H9 (cell line): ENCODE measurements around the gene SPOCK3. TPM values are rescaled to one million over a fixed set of nuclear protein-coding genes. Genes with fewer than 3 reads are reported as not detected.

Experiments used
- DNase-seq: peaks from one replicate; pipeline ENCODE4 v3.0.0-alpha.2; 2017
- H2AFZ ChIP-seq: one replicate; pipeline ENCODE4 v1.6.1; 2013; ENCODE audit warnings: mild to moderate bottlenecking, low read length, control low read depth, moderate library complexity
- H2AK5ac ChIP-seq: 2 replicates; pipeline ENCODE4 v1.6.1; 2013; ENCODE audit warnings: low read length, control low read depth, mixed read lengths; ENCODE audit not compliant: insufficient read length
- H2BK120ac ChIP-seq: one replicate; pipeline ENCODE4 v1.6.1; 2013; ENCODE audit warnings: low read depth, mild to moderate bottlenecking, low read length, control low read depth, inconsistent platforms; ENCODE audit not compliant: poor library complexity, severe bottlenecking
- H2BK12ac ChIP-seq: 2 replicates; pipeline ENCODE4 v1.6.1; 2013; ENCODE audit warnings: low read length, control low read depth, mixed read lengths, low read depth; ENCODE audit not compliant: insufficient read length
- H2BK15ac ChIP-seq: 2 replicates; pipeline ENCODE4 v1.6.1; 2013; ENCODE audit warnings: low read depth, low read length, control low read depth
- H2BK20ac ChIP-seq: one replicate; pipeline ENCODE4 v1.6.1; 2013; ENCODE audit warnings: low read depth, mild to moderate bottlenecking, low read length, control low read depth, inconsistent platforms; ENCODE audit not compliant: poor library complexity, severe bottlenecking
- H2BK5ac ChIP-seq: 2 replicates; pipeline ENCODE4 v1.6.1; 2013; ENCODE audit warnings: low read length, control low read depth, mixed read lengths; ENCODE audit not compliant: insufficient read length
- H3K14ac ChIP-seq: 2 replicates; pipeline ENCODE4 v1.6.1; 2013; ENCODE audit warnings: low read length, control low read depth; ENCODE audit not compliant: insufficient read depth
- H3K18ac ChIP-seq: 2 replicates; pipeline ENCODE4 v1.6.1; 2013; ENCODE audit warnings: low read depth, mild to moderate bottlenecking, mixed read lengths, low read length, control low read depth; ENCODE audit not compliant: insufficient read length
- H3K23ac ChIP-seq: 2 replicates; pipeline ENCODE4 v1.6.1; 2013; ENCODE audit warnings: low read length, control low read depth, mixed read lengths, low read depth; ENCODE audit not compliant: insufficient read length
- H3K23me2 ChIP-seq: 2 replicates; pipeline ENCODE4 v1.6.1; 2013; ENCODE audit warnings: low read depth, mild to moderate bottlenecking, mixed read lengths, low read length, control low read depth; ENCODE audit not compliant: insufficient read length, poor library complexity, severe bottlenecking
- H3K27ac ChIP-seq: 2 replicates; pipeline ENCODE4 v1.5.1; 2013; ENCODE audit warnings: low read length, control low read depth, mixed read lengths, low read depth; ENCODE audit not compliant: insufficient read length
- H3K27me3 ChIP-seq: 2 replicates; pipeline ENCODE4 v1.6.1; 2013; ENCODE audit warnings: low read length, control low read depth, inconsistent platforms; ENCODE audit not compliant: insufficient read depth
- H3K4ac ChIP-seq: 2 replicates; pipeline ENCODE4 v1.6.1; 2013; ENCODE audit warnings: low read depth, mild to moderate bottlenecking, control low read depth, inconsistent platforms, low read length, moderate library complexity
- H3K4me1 ChIP-seq: 2 replicates; pipeline ENCODE4 v1.6.1; 2013; ENCODE audit warnings: low read length, control low read depth, inconsistent platforms; ENCODE audit not compliant: insufficient read depth
- H3K4me2 ChIP-seq: 2 replicates; pipeline ENCODE4 v1.6.1; 2013; ENCODE audit warnings: low read length, control low read depth, mixed read lengths; ENCODE audit not compliant: insufficient read length, insufficient read depth
- H3K56ac ChIP-seq: 2 replicates; pipeline ENCODE4 v1.6.1; 2013; ENCODE audit warnings: low read depth, mild to moderate bottlenecking, mixed read lengths, low read length, control low read depth; ENCODE audit not compliant: insufficient read length
- H3K79me1 ChIP-seq: 2 replicates; pipeline ENCODE4 v1.6.1; 2013; ENCODE audit warnings: low read depth, mild to moderate bottlenecking, moderate library complexity, low read length, control low read depth, inconsistent platforms; ENCODE audit not compliant: insufficient read depth, poor library complexity, severe bottlenecking
- H3K79me2 ChIP-seq: 2 replicates; pipeline ENCODE4 v1.6.1; 2013; ENCODE audit warnings: low read length, control low read depth, inconsistent platforms; ENCODE audit not compliant: insufficient read depth
- H3K9ac ChIP-seq: 2 replicates; pipeline ENCODE4 v1.6.1; 2013; ENCODE audit warnings: low read length, control low read depth, mixed read lengths; ENCODE audit not compliant: insufficient read length; ENCODE audit errors: extremely low read depth
- H3K9me3 ChIP-seq: one replicate; pipeline ENCODE4 v1.6.1; 2013; ENCODE audit warnings: low read depth, low read length, inconsistent platforms; ENCODE audit not compliant: control insufficient read depth
- H3T11ph ChIP-seq: one replicate; pipeline ENCODE4 v1.6.1; 2013; ENCODE audit warnings: mild to moderate bottlenecking, low read length, control low read depth, inconsistent platforms
- H4K20me1 ChIP-seq: one replicate; pipeline ENCODE4 v1.6.1; 2013; ENCODE audit not compliant: control insufficient read depth, insufficient read length, insufficient read depth
- H4K5ac ChIP-seq: 2 replicates; pipeline ENCODE4 v1.6.1; 2013; ENCODE audit warnings: low read depth, mild to moderate bottlenecking, mixed read lengths, low read length, control low read depth; ENCODE audit not compliant: insufficient read length
- H4K8ac ChIP-seq: replicated peaks from 2 replicates; pipeline ENCODE4 v1.6.1; 2013; ENCODE audit warnings: low read length, control low read depth, mixed read lengths, low read depth; ENCODE audit not compliant: insufficient read length
- H4K91ac ChIP-seq: 2 replicates; pipeline ENCODE4 v1.6.1; 2013; ENCODE audit warnings: low read depth, mild to moderate bottlenecking, moderate library complexity, mixed read lengths, low read length, control low read depth; ENCODE audit not compliant: insufficient read length
- H3K27ac Mint-ChIP-seq, 3 experiments: 2 replicates in 2 of 3; 3 replicates in 1 of 3; pipeline ENCODE4 v1.8.0; 2020 to 2021; ENCODE audit warnings: mixed read lengths in 3 of 3, mild to moderate bottlenecking in 1 of 3, moderate library complexity in 1 of 3
- H3K27me3 Mint-ChIP-seq: 2 replicates; pipeline ENCODE4 v1.8.0; 2021; ENCODE audit warnings: low read depth, mild to moderate bottlenecking, moderate library complexity, mixed read lengths
- H3K36me3 Mint-ChIP-seq, 3 experiments: 2 replicates in 2 of 3; 3 replicates in 1 of 3; pipeline ENCODE4 v1.8.0; 2020 to 2021; ENCODE audit warnings: low read depth in 3 of 3, mixed read lengths in 3 of 3; ENCODE audit not compliant: insufficient read depth in 1 of 3
- H3K4me1 Mint-ChIP-seq, 2 experiments: 2 replicates each; pipeline ENCODE4 v1.8.0; 2020; ENCODE audit warnings: mixed read lengths in 2 of 2
- H3K4me3 Mint-ChIP-seq, 2 experiments: 2 replicates in 1 of 2; 3 replicates in 1 of 2; pipeline ENCODE4 v1.8.0; 2020 to 2021; ENCODE audit warnings: mild to moderate bottlenecking in 2 of 2, mixed read lengths in 2 of 2, moderate library complexity in 1 of 2
- H3K9me3 Mint-ChIP-seq, 2 experiments: 2 replicates in 1 of 2; 3 replicates in 1 of 2; pipeline ENCODE4 v1.8.0; 2020; ENCODE audit warnings: mild to moderate bottlenecking in 2 of 2, mixed read lengths in 2 of 2, moderate library complexity in 1 of 2
- CTCF ChIP-seq: fragments of 200-600 bp; sonication (generic); conservative IDR thresholded peaks from 3 replicates; pipeline ENCODE4 v1.8.0; 2021; ENCODE audit warnings: antibody characterized with exemption, mild to moderate bottlenecking
- WGBS: extraction: QIAGEN DNeasy Blood & Tissue Kit; methylation state at CpG from one replicate; pipeline ENCODE4 v1.1.7; 2013; ENCODE audit warnings: missing lambda C conversion rate, low lambda C conversion rate, mixed read lengths; ENCODE audit not compliant: insufficient read length; ENCODE audit errors: extremely low coverage; 5-methylcytosine and 5-hydroxymethylcytosine counted together
- total RNA-seq: library from RNA; stranded (reverse); gene quantifications from 2 replicates; pipeline ENCODE4 v1.2.1, GENCODE V29; 2021

SPOCK3 gene
- total RNA-seq, 1 experiment from 2014 or later = 0.28 TPM

- H4K91ac ChIP-seq = no peak overlapping the region
- H3K4ac ChIP-seq = no peak overlapping the region
- H2AK5ac ChIP-seq = no peak overlapping the region
- no peak overlapping the region for H2BK12ac ChIP-seq
- Mint-ChIP-seq H3K4me1 (peaks cover 0 to 2% of the 10 kb centered on the region in 2 experiments; a peak in 1 of 4 replicates), H3K27me3 (no peaks in the 10 kb centered on the region), H3K9me3 (no peaks in the 10 kb centered on the region), H3K27ac (no peak overlapping the region), H3K36me3 (no peaks in the 10 kb centered on the region), H3K4me3 (no peak overlapping the region)
- H2AFZ ChIP-seq = no peak overlapping the region
- H3T11ph ChIP-seq = no peak overlapping the region
- H3K56ac ChIP-seq = no peak overlapping the region
- no peak overlapping the region for H3K27ac ChIP-seq
- H2BK20ac ChIP-seq = no peak overlapping the region
- H4K8ac ChIP-seq = no peak overlapping the region
- H3K27me3 ChIP-seq = no peaks in the 10 kb centered on the region
- H3K4me2 ChIP-seq = no peak overlapping the region
- no peak overlapping the region for H2BK120ac ChIP-seq
- no peak overlapping the region for H2BK5ac ChIP-seq
- no CpG with 5 or more reads among the region's 3 CpGs for WGBS
- no peak for DNase-seq
- H4K20me1 ChIP-seq = no peaks in the 10 kb centered on the region
- no peaks in the 10 kb centered on the region for H3K9me3 ChIP-seq
- H4K5ac ChIP-seq = no peak overlapping the region
- H3K14ac ChIP-seq = no peak overlapping the region
- no peaks in the 10 kb centered on the region for H3K23me2 ChIP-seq
- no peak for TF ChIP-seq CTCF
- no peak overlapping the region for H3K9ac ChIP-seq
- no peak overlapping the region for H3K18ac ChIP-seq
- H3K79me2 ChIP-seq = no peaks in the 10 kb centered on the region
- H2BK15ac ChIP-seq = no peak overlapping the region
- H3K4me1 ChIP-seq = no peaks in the 10 kb centered on the region
- H3K79me1 ChIP-seq = no peaks in the 10 kb centered on the region
- H3K23ac ChIP-seq = no peak overlapping the region
Measured at GRCh38 chr4:167025670-167026069, 208.6 kb downstream of the SPOCK3 start.
